HG02588 (cell line): Measurements from ENCODE around the gene CNTRL.
"Not testable (repeated sequence)": the region's sequence is repeated elsewhere in the genome, so short reads cannot be mapped to it uniquely, and the experiment has no call there.

ENCODE experiments used
- ATAC-seq: cut with Tn5 transposase; IDR thresholded peaks from one replicate; pipeline ENCODE4 v1.9.1; 2021; ENCODE audit warnings: mild to moderate bottlenecking, moderate library complexity; ENCODE audit not compliant: unreplicated experiment

CNTRL gene

GRCh38 chr9:121067640-121068039 is 7.1 kb upstream of the CNTRL start:
- ATAC-seq, result no peak

GRCh38 chr9:121069396-121069795 is 5.4 kb upstream of the CNTRL start:
- no peak for ATAC-seq

GRCh38 chr9:121071370-121071755 is 3.4 kb upstream of the CNTRL start:
- no peak for ATAC-seq

- no peak for ATAC-seq
Measured at GRCh38 chr9:121071756-121072421, 2.9 kb upstream of the CNTRL start.

GRCh38 chr9:121073038-121073437 is 1.7 kb upstream of the CNTRL start:
- ATAC-seq, result no peak

- ATAC-seq, result peak; percentile 3
Measured at GRCh38 chr9:121075251-121076036, 689 bp downstream of the CNTRL start.

GRCh38 chr9:121082075-121082474 is 7.3 kb downstream of the CNTRL start:
- ATAC-seq, result no peak

- ATAC-seq, result no peak
Measured at GRCh38 chr9:121085661-121086060, 10.9 kb downstream of the CNTRL start.

- ATAC-seq, result no peak
Measured at GRCh38 chr9:121088576-121088975, 13.8 kb downstream of the CNTRL start.

GRCh38 chr9:121090743-121091142 is 16.0 kb downstream of the CNTRL start:
- ATAC-seq, result not testable (repeated sequence)

GRCh38 chr9:121095057-121095456 is 20.3 kb downstream of the CNTRL start:
- no peak for ATAC-seq

GRCh38 chr9:121098567-121099198 is 23.9 kb downstream of the CNTRL start:
- no peak for ATAC-seq

GRCh38 chr9:121104054-121104453 is 29.3 kb downstream of the CNTRL start:
- not testable (repeated sequence) for ATAC-seq

- ATAC-seq, result no peak
Measured at GRCh38 chr9:121105531-121105930, 30.8 kb downstream of the CNTRL start.

GRCh38 chr9:121107029-121107428 is 32.3 kb downstream of the CNTRL start:
- no peak for ATAC-seq

- no peak for ATAC-seq
Measured at GRCh38 chr9:121107881-121108280, 33.1 kb downstream of the CNTRL start.

- no peak for ATAC-seq
Measured at GRCh38 chr9:121115466-121115865, 40.7 kb downstream of the CNTRL start.

- ATAC-seq, result no peak
Measured at GRCh38 chr9:121118266-121118665, 43.5 kb downstream of the CNTRL start.

- no peak for ATAC-seq
Measured at GRCh38 chr9:121120386-121120785, 45.6 kb downstream of the CNTRL start.

GRCh38 chr9:121121582-121122087 is 46.9 kb downstream of the CNTRL start:
- peak; percentile 97 for ATAC-seq

GRCh38 chr9:121122246-121123032 is 47.7 kb downstream of the CNTRL start:
- ATAC-seq, result no peak
